ENCODE measurements around the gene ARID1A. TPM values are rescaled to one million over a fixed set of nuclear protein-coding genes. Genes with fewer than 3 reads are reported as not detected.

Gene ARID1A
- total and polyA plus RNA-seq, 9 of the 15 experiments (the other 6 are each of a cell fraction or from before 2014, with no cell fraction given) = 8.3 to 88.3 (median 22.5) TPM

DNA sequence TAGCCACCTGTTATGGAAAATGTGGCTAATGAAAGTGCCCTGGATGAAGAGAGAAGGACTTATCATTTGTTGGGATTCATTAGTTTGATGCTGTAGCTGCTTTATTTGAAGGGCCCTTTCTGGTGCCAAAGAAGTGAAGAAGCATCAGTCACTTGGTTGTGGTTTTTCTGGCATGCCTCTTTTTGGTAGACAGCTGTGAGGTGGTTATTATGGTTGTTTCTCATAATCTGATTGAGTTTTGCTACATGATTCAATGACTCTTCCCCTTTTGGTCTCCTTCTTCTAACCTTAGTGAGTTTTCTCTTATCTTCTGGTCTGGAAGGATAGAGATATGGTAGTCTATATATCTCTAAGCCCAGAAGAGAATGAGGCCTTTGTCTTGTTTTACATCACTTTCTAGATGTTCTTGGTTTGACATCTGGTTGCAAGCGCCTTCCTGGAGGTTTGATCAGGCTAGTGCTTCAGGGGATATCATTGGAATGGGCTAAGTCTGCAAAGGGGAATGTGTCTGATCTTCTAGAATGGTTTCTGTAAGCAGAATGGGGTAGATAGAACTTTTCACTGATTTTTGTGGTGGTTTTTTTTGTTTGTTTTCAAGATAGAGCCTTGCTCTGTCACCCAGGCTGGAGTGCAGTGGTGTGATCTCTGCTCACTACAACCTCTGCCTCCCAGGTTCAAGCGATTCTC lies 26.0 kb downstream of the ARID1A start (continued):
- TF ChIP-seq, protein P1, sequence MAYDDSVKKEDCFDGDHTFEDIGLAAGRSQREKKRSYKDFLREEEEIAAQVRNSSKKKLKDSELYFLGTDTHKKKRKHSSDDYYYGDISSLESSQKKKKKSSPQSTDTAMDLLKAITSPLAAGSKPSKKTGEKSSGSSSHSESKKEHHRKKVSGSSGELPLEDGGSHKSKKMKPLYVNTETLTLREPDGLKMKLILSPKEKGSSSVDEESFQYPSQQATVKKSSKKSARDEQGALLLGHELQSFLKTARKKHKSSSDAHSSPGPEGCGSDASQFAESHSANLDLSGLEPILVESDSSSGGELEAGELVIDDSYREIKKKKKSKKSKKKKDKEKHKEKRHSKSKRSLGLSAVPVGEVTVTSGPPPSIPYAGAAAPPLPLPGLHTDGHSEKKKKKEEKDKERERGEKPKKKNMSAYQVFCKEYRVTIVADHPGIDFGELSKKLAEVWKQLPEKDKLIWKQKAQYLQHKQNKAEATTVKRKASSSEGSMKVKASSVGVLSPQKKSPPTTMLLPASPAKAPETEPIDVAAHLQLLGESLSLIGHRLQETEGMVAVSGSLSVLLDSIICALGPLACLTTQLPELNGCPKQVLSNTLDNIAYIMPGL (CRISPR knock-in tag; IDR thresholded peaks at IDR 0.05) = no peak
- TF ChIP-seq PHF21A (IDR thresholded peaks at IDR 0.05; ENCODE audit: borderline replicate concordance, low read depth) = no peak
- no peak for TF ChIP-seq ZNF41 (CRISPR knock-in tag; conservative IDR thresholded peaks at IDR 0.05)
- peak; percentile 85; the same call in 1 of the 2 replicates for TF ChIP-seq ZNF644 (tag; IDR thresholded peaks at IDR 0.05; ENCODE audit: low read depth)
- no peak for TF ChIP-seq EGR1 (conservative IDR thresholded peaks at IDR 0.05)
- TF ChIP-seq CCNT2 (IDR thresholded peaks at IDR 0.05; ENCODE audit: borderline replicate concordance, extremely low read depth, insufficient read length, low read depth, low read length) = peak; percentile 43
- no peak for TF ChIP-seq HBP1 (CRISPR knock-in tag; IDR thresholded peaks at IDR 0.05)
- TF ChIP-seq TEAD2 (tag; IDR thresholded peaks at IDR 0.05) = no peak
- TF ChIP-seq PTRF (tag; IDR thresholded peaks at IDR 0.05) = no peak
- no peak for TF ChIP-seq HES1 (IDR thresholded peaks at IDR 0.05; ENCODE audit: low read depth)
- no peak for TF ChIP-seq SMAD2 (IDR thresholded peaks at IDR 0.05; ENCODE audit: low read depth, low read length)
- TF ChIP-seq RBM22 (IDR thresholded peaks at IDR 0.05; ENCODE audit: low read depth, low read length, poor library complexity, severe bottlenecking) = no peak
- TF ChIP-seq SNIP1 (IDR thresholded peaks at IDR 0.05; ENCODE audit: low read depth) = 0 out of 2 replicates have a peak, but pooled peaks have one; percentile 15
- no peak for TF ChIP-seq CUX1 (CRISPR knock-in tag; IDR thresholded peaks at IDR 0.05)
- TF ChIP-seq KAT8 (IDR thresholded peaks at IDR 0.05; ENCODE audit: low read depth) = no peak

Measured in K562 (cell line).